HL-60 (cell line): ENCODE results near the gene TSKS.

Source experiments
- POLR2AphosphoS5 ChIP-seq: IDR thresholded peaks from 2 replicates; pipeline ENCODE4 v1.6.1; 2012; ENCODE audit warnings: low read depth
- TF ChIP-seq, protein P1 (sequence below): IDR thresholded peaks from one replicate; pipeline ENCODE4 v1.5.1; 2011; ENCODE audit warnings: low read length, control low read depth, inconsistent platforms; ENCODE audit not compliant: insufficient read depth

- TF ChIP-seq, protein P1, sequence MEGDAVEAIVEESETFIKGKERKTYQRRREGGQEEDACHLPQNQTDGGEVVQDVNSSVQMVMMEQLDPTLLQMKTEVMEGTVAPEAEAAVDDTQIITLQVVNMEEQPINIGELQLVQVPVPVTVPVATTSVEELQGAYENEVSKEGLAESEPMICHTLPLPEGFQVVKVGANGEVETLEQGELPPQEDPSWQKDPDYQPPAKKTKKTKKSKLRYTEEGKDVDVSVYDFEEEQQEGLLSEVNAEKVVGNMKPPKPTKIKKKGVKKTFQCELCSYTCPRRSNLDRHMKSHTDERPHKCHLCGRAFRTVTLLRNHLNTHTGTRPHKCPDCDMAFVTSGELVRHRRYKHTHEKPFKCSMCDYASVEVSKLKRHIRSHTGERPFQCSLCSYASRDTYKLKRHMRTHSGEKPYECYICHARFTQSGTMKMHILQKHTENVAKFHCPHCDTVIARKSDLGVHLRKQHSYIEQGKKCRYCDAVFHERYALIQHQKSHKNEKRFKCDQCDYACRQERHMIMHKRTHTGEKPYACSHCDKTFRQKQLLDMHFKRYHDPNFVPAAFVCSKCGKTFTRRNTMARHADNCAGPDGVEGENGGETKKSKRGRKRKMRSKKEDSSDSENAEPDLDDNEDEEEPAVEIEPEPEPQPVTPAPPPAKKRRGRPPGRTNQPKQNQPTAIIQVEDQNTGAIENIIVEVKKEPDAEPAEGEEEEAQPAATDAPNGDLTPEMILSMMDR = no peak
- TF ChIP-seq POLR2AphosphoS5 = no peak
These were observed 24.6 kb upstream of the TSKS start for GRCh38 chr19:49787746-49788145.
